Tibial artery (tissue), 4 donors: Measurements from ENCODE around the gene OR8D1.

Source experiments
- DNase-seq, 2 donors: peaks; one replicate each; pipeline ENCODE4 v3.0.0-alpha.2; 2019
- H3K27ac ChIP-seq, 2 donors: fragments of 200-600 bp; sonication (generic) in 1 of 2; 1 replicate in 1 of 2; 2 replicates in 1 of 2; pipeline ENCODE4 v1.5.1; 2018 to 2019; ENCODE audit warnings: mild to moderate bottlenecking in 1 of 2
- H3K27me3 ChIP-seq, 2 donors: fragments of 200-600 bp; sonication (generic) in 1 of 2; one replicate each; pipeline versions ENCODE4 v1.5.1 to v1.6.0; 2016 to 2019
- H3K36me3 ChIP-seq, 3 donors: fragments of 200-600 bp; sonication (generic) in 2 of 3; one replicate each; pipeline ENCODE4 v1.5.1; 2016 to 2019; ENCODE audit warnings: mild to moderate bottlenecking in 2 of 3
- H3K4me1 ChIP-seq, 4 donors: fragments of 200-600 bp; sonication (generic) in 2 of 4; 1 replicate in 3 of 4; 2 replicates in 1 of 4; pipeline ENCODE4 v1.5.1; 2016 to 2019
- H3K4me3 ChIP-seq, 2 donors: fragments of 200-600 bp; sonication (generic) in 1 of 2; 1 replicate in 1 of 2; 2 replicates in 1 of 2; pipeline ENCODE4 v1.5.1; 2018 to 2019; ENCODE audit warnings: mild to moderate bottlenecking in 2 of 2
- H3K9me3 ChIP-seq, 3 donors: fragments of 200-600 bp; sonication (generic) in 1 of 3; one replicate each; pipeline ENCODE4 v1.5.1; 2016 to 2019
- intact Hi-C: fragments of 100-400 bp; cut with DNase I; formaldehyde crosslinking; loops from one replicate; pipeline ENCODE4 v1.15.0; 2023; ENCODE audit warnings: low total_unique reads
- TF ChIP-seq, protein P1 (sequence below), 2 experiments: fragments of 200-600 bp in 1 of 2; fragments of 450-650 bp in 1 of 2; IDR thresholded peaks; one replicate each; pipeline ENCODE4 v1.5.1; 2017 to 2019; ENCODE audit warnings: antibody characterized with exemption in 2 of 2, mild to moderate bottlenecking in 1 of 2, moderate library complexity in 1 of 2

OR8D1 gene

GRCh38 chr11:124307093-124307492 lies 6.7 kb downstream of the OR8D1 start:
- TF ChIP-seq, protein P1, sequence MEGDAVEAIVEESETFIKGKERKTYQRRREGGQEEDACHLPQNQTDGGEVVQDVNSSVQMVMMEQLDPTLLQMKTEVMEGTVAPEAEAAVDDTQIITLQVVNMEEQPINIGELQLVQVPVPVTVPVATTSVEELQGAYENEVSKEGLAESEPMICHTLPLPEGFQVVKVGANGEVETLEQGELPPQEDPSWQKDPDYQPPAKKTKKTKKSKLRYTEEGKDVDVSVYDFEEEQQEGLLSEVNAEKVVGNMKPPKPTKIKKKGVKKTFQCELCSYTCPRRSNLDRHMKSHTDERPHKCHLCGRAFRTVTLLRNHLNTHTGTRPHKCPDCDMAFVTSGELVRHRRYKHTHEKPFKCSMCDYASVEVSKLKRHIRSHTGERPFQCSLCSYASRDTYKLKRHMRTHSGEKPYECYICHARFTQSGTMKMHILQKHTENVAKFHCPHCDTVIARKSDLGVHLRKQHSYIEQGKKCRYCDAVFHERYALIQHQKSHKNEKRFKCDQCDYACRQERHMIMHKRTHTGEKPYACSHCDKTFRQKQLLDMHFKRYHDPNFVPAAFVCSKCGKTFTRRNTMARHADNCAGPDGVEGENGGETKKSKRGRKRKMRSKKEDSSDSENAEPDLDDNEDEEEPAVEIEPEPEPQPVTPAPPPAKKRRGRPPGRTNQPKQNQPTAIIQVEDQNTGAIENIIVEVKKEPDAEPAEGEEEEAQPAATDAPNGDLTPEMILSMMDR (IDR thresholded peaks at IDR 0.05): no peak
- no peaks in the 10 kb centered on the region for H3K4me1 ChIP-seq
- no peaks in the 10 kb centered on the region for H3K9me3 ChIP-seq
- no peak overlapping the region for H3K27ac ChIP-seq
- no peak for DNase-seq
- intact Hi-C loops: no loop called here
- no peaks in the 10 kb centered on the region for H3K36me3 ChIP-seq
- H3K27me3 ChIP-seq: no peaks in the 10 kb centered on the region
- H3K4me3 ChIP-seq: no peak overlapping the region

DNA sequence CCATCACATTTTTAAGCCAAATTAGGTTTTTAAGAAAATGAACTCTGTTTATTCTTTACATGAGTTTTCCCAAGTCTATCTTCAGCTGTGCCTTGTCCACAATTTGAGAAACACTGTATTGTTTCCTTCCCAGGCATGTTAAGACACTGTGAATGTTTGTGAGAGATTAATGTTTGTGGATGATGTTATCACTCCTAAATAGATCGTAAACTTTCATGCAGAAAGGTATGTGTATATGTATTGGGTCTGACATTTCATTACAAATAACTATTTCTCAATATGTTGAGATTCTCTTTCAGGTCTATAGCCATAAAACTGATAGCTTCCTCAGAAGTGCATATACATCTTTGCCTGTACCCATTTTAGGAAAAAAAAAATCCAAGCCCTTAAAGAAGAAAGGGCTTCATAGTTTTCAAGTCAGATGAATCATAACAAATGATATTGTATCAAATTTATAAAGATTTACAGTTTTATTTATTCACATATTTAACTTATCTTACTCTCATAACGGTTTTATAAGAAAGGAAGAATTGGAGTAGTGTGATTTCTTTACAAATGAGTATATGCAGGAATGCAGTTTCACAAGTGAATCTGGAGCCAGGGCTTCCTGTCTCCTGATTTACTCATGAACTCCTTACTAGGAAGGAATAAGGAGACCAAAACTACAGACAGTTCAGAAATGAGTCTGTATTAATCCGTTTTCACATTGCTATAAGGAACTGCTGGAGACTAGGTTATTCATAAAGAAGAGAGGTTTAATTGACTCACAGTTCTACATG lies 11.2 kb downstream of the OR8D1 start:
- TF ChIP-seq, protein P1 (IDR thresholded peaks at IDR 0.05): no peak
- no peak for DNase-seq
- Histone ChIP-seq H3K27me3 (no peaks in the 10 kb centered on the region), H3K36me3 (no peaks in the 10 kb centered on the region), H3K9me3 (no peaks in the 10 kb centered on the region), H3K4me3 (no peak overlapping the region), H3K27ac (no peak overlapping the region), H3K4me1 (no peaks in the 10 kb centered on the region)
- intact Hi-C loops: no loop called here

- TF ChIP-seq, protein P1 (IDR thresholded peaks at IDR 0.05): no peak
- H3K4me1 ChIP-seq: no peaks in the 10 kb centered on the region
- intact Hi-C loops: no loop called here
- H3K4me3 ChIP-seq: no peak overlapping the region
- H3K9me3 ChIP-seq: no peaks in the 10 kb centered on the region
- no peak for DNase-seq
- H3K27me3 ChIP-seq: no peaks in the 10 kb centered on the region
- H3K36me3 ChIP-seq: no peaks in the 10 kb centered on the region
- no peak overlapping the region for H3K27ac ChIP-seq
Measured at GRCh38 chr11:124301548-124301947, 12.2 kb downstream of the OR8D1 start.

GRCh38 chr11:124297921-124298320 lies 15.8 kb downstream of the OR8D1 start:
- Histone ChIP-seq H3K27me3 (no peaks in the 10 kb centered on the region), H3K27ac (no peak overlapping the region), H3K9me3 (no peaks in the 10 kb centered on the region), H3K36me3 (no peaks in the 10 kb centered on the region), H3K4me1 (no peaks in the 10 kb centered on the region), H3K4me3 (no peak overlapping the region)
- DNase-seq: no peak
- intact Hi-C loops: no loop called here
- TF ChIP-seq, protein P1 (IDR thresholded peaks at IDR 0.05): no peak

GRCh38 chr11:124296016-124296415 lies 17.7 kb downstream of the OR8D1 start:
- Histone ChIP-seq H3K4me3 (no peak overlapping the region), H3K4me1 (no peaks in the 10 kb centered on the region), H3K27ac (no peak overlapping the region), H3K27me3 (no peaks in the 10 kb centered on the region), H3K36me3 (no peaks in the 10 kb centered on the region), H3K9me3 (peaks cover 0 to 1% (median 0%) of the 10 kb centered on the region in 3 donors)
- TF ChIP-seq, protein P1 (IDR thresholded peaks at IDR 0.05): no peak
- DNase-seq: no peak
- intact Hi-C loops: no loop called here
